IMR-90 (cell line): ENCODE data around the gene RPS3. TPM values are rescaled to one million over a fixed set of nuclear protein-coding genes. Genes with fewer than 3 reads are reported as not detected.

Experiments used
- ATAC-seq: fragments of 200-7000 bp; cut with Tn5 transposase; 2 replicates; pipeline ENCODE4 v1.9.1; 2020; ENCODE audit warnings: low read depth, mild to moderate bottlenecking, moderate library complexity
- BruUV-seq: library from RNA; stranded (reverse); fragments of 400-500 nt; replicated peaks from 2 replicates; lab custom pipeline; 2021; lab: Mats Ljungman, UMichigan
- CTCF ChIA-PET: fragments of 300-600 bp; formaldehyde crosslinking; extraction: SDS; loops from one replicate; lab custom pipeline; 2021; ENCODE audit warnings: antibody characterized with exemption; lab: Yijun Ruan, JAX
- POLR2A ChIA-PET: fragments of 300-600 bp; sonication (Branson Sonifier 250); formaldehyde crosslinking; loops from one replicate; lab custom pipeline; 2022; ENCODE audit warnings: antibody characterized with exemption; ENCODE audit not compliant: unreplicated experiment; lab: Charles Lee
- DNase-seq: peaks from one replicate; pipeline ENCODE4 v3.0.0; 2013
- H2AFZ ChIP-seq: replicated peaks from 2 replicates; pipeline ENCODE3; 2013; ENCODE audit warnings: low read length, mild to moderate bottlenecking; ENCODE audit not compliant: poor library complexity
- H2AK5ac ChIP-seq: 2 replicates; pipeline ENCODE4 v1.6.1; 2013; ENCODE audit warnings: low read depth, low read length, inconsistent platforms
- H2AK9ac ChIP-seq: replicated peaks from 2 replicates; pipeline ENCODE3; 2013; ENCODE audit warnings: mild to moderate bottlenecking, low read depth, low read length, moderate library complexity; ENCODE audit not compliant: poor library complexity
- H2BK120ac ChIP-seq: 2 replicates; pipeline ENCODE4 v1.6.1; 2013; ENCODE audit warnings: low read depth, low read length, inconsistent platforms
- H2BK15ac ChIP-seq: 3 replicates; pipeline ENCODE4 v1.6.1; 2013; ENCODE audit warnings: low read depth, low read length, inconsistent platforms
- H2BK20ac ChIP-seq: 2 replicates; pipeline ENCODE4 v1.6.1; 2013; ENCODE audit warnings: low read depth, mild to moderate bottlenecking, inconsistent platforms, low read length, moderate library complexity
- H2BK5ac ChIP-seq: 2 replicates; pipeline ENCODE4 v1.6.1; 2013; ENCODE audit warnings: mild to moderate bottlenecking, low read depth, low read length, inconsistent platforms; ENCODE audit not compliant: poor library complexity, severe bottlenecking
- H3K14ac ChIP-seq: replicated peaks from 2 replicates; pipeline ENCODE4 v1.6.1; 2013; ENCODE audit warnings: low read depth, low read length, inconsistent platforms
- H3K18ac ChIP-seq: 2 replicates; pipeline ENCODE4 v1.6.1; 2013; ENCODE audit warnings: low read depth, low read length, control low read depth
- H3K23ac ChIP-seq: 2 replicates; pipeline ENCODE4 v1.6.1; 2013; ENCODE audit warnings: low read depth, low read length, inconsistent platforms
- H3K27ac ChIP-seq: 2 replicates; pipeline ENCODE4 v1.5.1; 2013; ENCODE audit warnings: mild to moderate bottlenecking, control low read depth, low read length; ENCODE audit not compliant: insufficient read depth
- H3K27me3 ChIP-seq: 2 replicates; pipeline ENCODE4 v1.6.1; 2013; ENCODE audit warnings: low read length; ENCODE audit not compliant: control insufficient read depth, insufficient read depth
- H3K36me3 ChIP-seq: 2 replicates; pipeline ENCODE4 v1.6.1; 2013; ENCODE audit warnings: low read length, mixed read lengths; ENCODE audit not compliant: control insufficient read depth, insufficient read depth
- H3K4ac ChIP-seq: 2 replicates; pipeline ENCODE4 v1.6.1; 2013; ENCODE audit warnings: low read depth, low read length, inconsistent platforms
- H3K4me1 ChIP-seq: 2 replicates; pipeline ENCODE4 v1.6.1; 2013; ENCODE audit warnings: low read length, mixed read lengths; ENCODE audit not compliant: control insufficient read depth, insufficient read depth
- H3K4me2 ChIP-seq: 2 replicates; pipeline ENCODE4 v1.6.1; 2013; ENCODE audit warnings: low read depth, mild to moderate bottlenecking, control low read depth, low read length, moderate library complexity
- H3K4me3 ChIP-seq: 2 replicates; pipeline ENCODE4 v1.5.1; 2013; ENCODE audit warnings: low read depth, mild to moderate bottlenecking, control low read depth, low read length, moderate library complexity; ENCODE audit not compliant: insufficient read depth
- H3K56ac ChIP-seq: 2 replicates; pipeline ENCODE4 v1.6.1; 2013; ENCODE audit warnings: low read length, inconsistent platforms; ENCODE audit not compliant: insufficient read depth; ENCODE audit errors: extremely low read depth
- H3K79me1 ChIP-seq, 2 experiments: 2 replicates each; pipeline ENCODE4 v1.6.1; 2013; ENCODE audit warnings: low read length in 2 of 2, inconsistent platforms in 1 of 2, low read depth in 1 of 2
- H3K9ac ChIP-seq: 2 replicates; pipeline ENCODE4 v1.6.1; 2013; ENCODE audit warnings: low read depth, low read length, control low read depth
- H3K9me1 ChIP-seq: 2 replicates; pipeline ENCODE4 v1.6.1; 2013; ENCODE audit warnings: low read length, inconsistent platforms; ENCODE audit not compliant: insufficient read depth
- H3K9me3 ChIP-seq: 2 replicates; pipeline ENCODE4 v1.6.1; 2013; ENCODE audit warnings: low read length; ENCODE audit not compliant: control insufficient read depth, insufficient read depth
- H4K20me1 ChIP-seq: 2 replicates; pipeline ENCODE4 v1.6.1; 2013; ENCODE audit warnings: low read length, inconsistent platforms; ENCODE audit not compliant: insufficient read depth
- H4K5ac ChIP-seq: 2 replicates; pipeline ENCODE4 v1.6.1; 2013; ENCODE audit warnings: mild to moderate bottlenecking, low read depth, low read length, control low read depth
- H4K8ac ChIP-seq, 2 experiments: 2 replicates each; pipeline ENCODE4 v1.6.1; 2013; ENCODE audit warnings: low read depth in 2 of 2, low read length in 2 of 2, control low read depth in 1 of 2, inconsistent platforms in 1 of 2
- H4K91ac ChIP-seq: 2 replicates; pipeline ENCODE4 v1.6.1; 2013; ENCODE audit warnings: low read depth, low read length, inconsistent platforms; ENCODE audit not compliant: insufficient read depth
- BHLHE40 ChIP-seq: fragments of 150-350 bp; IDR thresholded peaks from 2 replicates; pipeline ENCODE4 v1.6.1; 2016; ENCODE audit warnings: mild to moderate bottlenecking, low read depth, low read length
- CTCF ChIP-seq: conservative IDR thresholded peaks from 2 replicates; pipeline ENCODE4 v1.5.1; 2012; ENCODE audit warnings: mild to moderate bottlenecking, low read depth, low read length, improper control_type of control experiment
- ELK1 ChIP-seq: fragments of 150-350 bp; IDR thresholded peaks from 2 replicates; pipeline ENCODE4 v1.6.1; 2016; ENCODE audit warnings: low read depth, mild to moderate bottlenecking, low read length, moderate library complexity, borderline replicate concordance
- FOS ChIP-seq: fragments of 150-350 bp; IDR thresholded peaks from 2 replicates; pipeline ENCODE4 v1.6.1; 2016; ENCODE audit warnings: low read depth, low read length
- MAFK ChIP-seq: IDR thresholded peaks from 2 replicates; pipeline ENCODE4 v1.6.1; 2012; ENCODE audit warnings: low read depth, low read length, improper control_type of control experiment
- MXI1 ChIP-seq: IDR thresholded peaks from 2 replicates; pipeline ENCODE4 v1.6.1; 2012; ENCODE audit warnings: low read depth, mild to moderate bottlenecking, low read length, moderate library complexity, borderline replicate concordance
- NFE2L2 ChIP-seq: fragments of 150-350 bp; IDR thresholded peaks from 2 replicates; pipeline ENCODE4 v1.6.1; 2016; ENCODE audit warnings: low read depth, mild to moderate bottlenecking, low read length
- SMC3 ChIP-seq: fragments of 150-350 bp; IDR thresholded peaks from 2 replicates; pipeline ENCODE4 v1.6.1; 2016; ENCODE audit warnings: low read depth, mild to moderate bottlenecking, antibody characterized with exemption, low read length, moderate library complexity
- USF2 ChIP-seq: fragments of 150-350 bp; IDR thresholded peaks from 2 replicates; pipeline ENCODE4 v1.6.1; 2017; ENCODE audit warnings: mild to moderate bottlenecking, antibody characterized with exemption, low read length, low read depth
- WGBS, 2 experiments: methylation state at CpG; one replicate each; pipeline versions ENCODE4 v1.1.5 to v1.1.7; 2013; ENCODE audit warnings: missing lambda C conversion rate in 2 of 2; ENCODE audit not compliant: insufficient read length in 1 of 2; ENCODE audit errors: extremely low coverage in 2 of 2; 5-methylcytosine and 5-hydroxymethylcytosine counted together
- dilution Hi-C: fragments of 300-500 bp; cut with HindIII; formaldehyde crosslinking; loops from one replicate; pipeline ENCODE4 v1.14.3; 2018; ENCODE audit warnings: low sequenced_read_pairs; ENCODE audit not compliant: unreplicated experiment
- in situ Hi-C: fragments of 300-500 bp; cut with MboI; formaldehyde crosslinking; loops from 3 replicates; pipeline ENCODE4 v1.14.3; 2019; ENCODE audit warnings: low sequenced_read_pairs, inconsistent platforms, mixed read lengths
- intact Hi-C: fragments of 100-400 bp; cut with micrococcal nuclease; formaldehyde crosslinking; loops from 2 replicates; pipeline ENCODE4 v1.10.0; 2022
- polyA plus RNA-seq, 3 experiments: library from polyadenylated mRNA; depleted of rRNA; stranded (reverse); fragments of >200 nt; gene quantifications; 2 replicates each; pipeline ENCODE4 v1.2.3, GENCODE V29; 2012; ENCODE audit warnings: low replicate concordance in 1 of 3
- total RNA-seq: library from RNA; depleted of rRNA; stranded (reverse); fragments of >200 nt; gene quantifications from 2 replicates; pipeline ENCODE4 v1.2.3, GENCODE V29; 2012

RPS3 gene
- total and polyA plus RNA-seq, 2 of the 4 experiments (the other 2 are of a cell fraction), result 2,360 to 2,477 TPM

- ATAC-seq (peak; percentile 20; the same call in 1 of the 2 replicates), DNase-seq (no peak)
- no peak overlapping the region for H3K56ac ChIP-seq
- no peak overlapping the region for H3K9ac ChIP-seq
- H3K27me3 ChIP-seq, result peaks cover 7% of the 10 kb centered on the region
- no peak overlapping the region for H2BK120ac ChIP-seq
- no peak overlapping the region for H3K23ac ChIP-seq
- H4K91ac ChIP-seq, result no peak overlapping the region
- peak overlapping the region; percentile 46 for H2AK9ac ChIP-seq
- TF ChIP-seq MXI1 (no peak), USF2 (no peak), CTCF (no peak), BHLHE40 (no peak), NFE2L2 (no peak), MAFK (no peak), ELK1 (no peak), SMC3 (no peak), FOS (no peak)
- ChIA-PET POLR2A (no interaction called here), CTCF (interaction anchor here (0.6 to 0.7 kb wide), 3 partner anchors 17 to 180 kb away, joined by 4 to 5 read pairs (median 4); no protein-coding TSS in a partner anchor)
- H2AFZ ChIP-seq, result no peak overlapping the region
- no peaks in the 10 kb centered on the region for H4K20me1 ChIP-seq
- H3K4me3 ChIP-seq, result no peak overlapping the region
- H2BK20ac ChIP-seq, result no peak overlapping the region
- H3K14ac ChIP-seq, result no peak overlapping the region; the same call in 1 of the 2 replicates
- H3K4me1 ChIP-seq, result peaks cover 4% of the 10 kb centered on the region; the same call in 1 of the 2 replicates
- H3K4me2 ChIP-seq, result no peak overlapping the region
- H2AK5ac ChIP-seq, result no peak overlapping the region
- dilution Hi-C loops, result no loop called here
- BruUV-seq, result no TSS peak
- no peak overlapping the region for H3K18ac ChIP-seq
- in situ Hi-C loops, result no loop called here
- no peak overlapping the region for H3K27ac ChIP-seq
- H3K9me3 ChIP-seq, result no peaks in the 10 kb centered on the region
- no peak overlapping the region for H4K8ac ChIP-seq
- 80% methylated on average over 2 of the region's 2 CpGs; no CpG with 5 or more reads in 1 of the 2 experiments for WGBS, 2 experiments
- no peaks in the 10 kb centered on the region for H3K36me3 ChIP-seq
- no peak overlapping the region for H2BK5ac ChIP-seq
- intact Hi-C loops, result no loop called here
- H3K79me1 ChIP-seq, result no peaks in the 10 kb centered on the region
- no peak overlapping the region for H2BK15ac ChIP-seq
- no peak overlapping the region for H4K5ac ChIP-seq
- H3K9me1 ChIP-seq, result peaks cover 4% of the 10 kb centered on the region; the same call in 1 of the 2 replicates
- H3K4ac ChIP-seq, result no peak overlapping the region
Observed at GRCh38 chr11:75356613-75357012, 42.7 kb upstream of the RPS3 start.
